IPS DF 6.9 (cell line): ENCODE data around the gene SPPL3.

Experiments used
- DNase-seq: peaks from one replicate; pipeline ENCODE4 v3.0.0-alpha.2; 2013; ENCODE audit warnings: low read depth, low spot score
- H3K27ac ChIP-seq: one replicate; pipeline ENCODE4 v1.5.1; 2013; ENCODE audit warnings: low read length, control low read depth
- H3K27me3 ChIP-seq: 2 replicates; pipeline ENCODE4 v1.6.1; 2013; ENCODE audit warnings: mild to moderate bottlenecking, low read length; ENCODE audit not compliant: control insufficient read depth, insufficient read depth
- H3K36me3 ChIP-seq: 2 replicates; pipeline ENCODE4 v1.6.1; 2013; ENCODE audit warnings: low read length; ENCODE audit not compliant: control insufficient read depth, insufficient read depth
- H3K4me1 ChIP-seq: 2 replicates; pipeline ENCODE4 v1.6.1; 2013; ENCODE audit warnings: low read length; ENCODE audit not compliant: control insufficient read depth, insufficient read depth
- H3K4me3 ChIP-seq: 2 replicates; pipeline ENCODE4 v1.5.1; 2013; ENCODE audit warnings: mild to moderate bottlenecking, low read length
- H3K9me3 ChIP-seq: 2 replicates; pipeline ENCODE4 v1.6.1; 2013; ENCODE audit warnings: low read length, inconsistent platforms; ENCODE audit not compliant: control insufficient read depth, insufficient read depth
- WGBS: extraction: QIAGEN DNeasy Blood & Tissue Kit; methylation state at CpG from one replicate; pipeline ENCODE4 v1.1.7; 2013; ENCODE audit warnings: mixed read lengths, missing lambda C conversion rate; ENCODE audit not compliant: insufficient read length, insufficient coverage; 5-methylcytosine and 5-hydroxymethylcytosine counted together

The SPPL3 gene

GRCh38 chr12:120921637-120922036 is 17.5 kb upstream of the SPPL3 start:
- DNase-seq, result no peak
- H3K4me3 ChIP-seq, result no peak overlapping the region
- no peak overlapping the region for H3K27ac ChIP-seq
- peaks cover 4% of the 10 kb centered on the region for H3K4me1 ChIP-seq
- H3K36me3 ChIP-seq, result no peaks in the 10 kb centered on the region
- no peaks in the 10 kb centered on the region for H3K27me3 ChIP-seq
- no peaks in the 10 kb centered on the region for H3K9me3 ChIP-seq

DNA sequence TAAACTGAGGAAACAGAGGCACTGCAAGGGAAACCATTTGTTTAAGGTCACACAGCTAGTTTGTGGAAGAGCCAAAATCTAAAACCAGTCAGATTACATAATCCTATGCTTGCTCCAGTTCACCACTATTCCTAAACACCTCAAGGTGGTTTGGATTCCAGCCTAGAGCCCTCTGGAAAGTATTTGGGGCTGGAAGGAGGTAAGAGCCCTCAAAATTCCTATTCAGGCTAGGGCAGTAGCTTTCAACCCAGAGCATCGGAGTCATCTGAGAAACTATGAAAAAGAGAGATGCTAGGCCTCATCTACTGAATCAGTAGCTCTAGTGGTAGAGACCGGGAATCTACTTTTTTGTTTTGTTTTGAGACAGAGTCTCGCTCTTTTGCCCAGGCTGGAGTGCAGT is 16.0 kb upstream of the SPPL3 start:
- H3K4me1 ChIP-seq, result no peaks in the 10 kb centered on the region; the same call in 1 of the 2 replicates
- WGBS, result no CpG with 5 or more reads among the region's 3 CpGs
- DNase-seq, result no peak
- no peak overlapping the region for H3K27ac ChIP-seq
- H3K27me3 ChIP-seq, result no peaks in the 10 kb centered on the region
- no peaks in the 10 kb centered on the region for H3K9me3 ChIP-seq
- H3K4me3 ChIP-seq, result no peak overlapping the region
- no peaks in the 10 kb centered on the region for H3K36me3 ChIP-seq

GRCh38 chr12:120917748-120918147 is 13.6 kb upstream of the SPPL3 start:
- Histone ChIP-seq H3K9me3 (no peaks in the 10 kb centered on the region), H3K4me3 (no peak overlapping the region), H3K27ac (no peak overlapping the region), H3K27me3 (no peaks in the 10 kb centered on the region), H3K4me1 (no peaks in the 10 kb centered on the region; the same call in 1 of the 2 replicates), H3K36me3 (no peaks in the 10 kb centered on the region)
- no CpG with 5 or more reads among the region's 2 CpGs for WGBS
- DNase-seq, result no peak

- H3K36me3 ChIP-seq, result no peaks in the 10 kb centered on the region
Observed at GRCh38 chr12:120916561-120916960, 12.4 kb upstream of the SPPL3 start.

GRCh38 chr12:120914794-120915193 is 10.6 kb upstream of the SPPL3 start:
- Histone ChIP-seq H3K4me1 (no peaks in the 10 kb centered on the region), H3K36me3 (no peaks in the 10 kb centered on the region), H3K4me3 (no peak overlapping the region), H3K9me3 (no peaks in the 10 kb centered on the region), H3K27ac (no peak overlapping the region), H3K27me3 (no peaks in the 10 kb centered on the region)
- DNase-seq, result no peak
- no CpG with 5 or more reads among the region's 7 CpGs for WGBS

More at GRCh38 chr12:120916561-120916960, 12.4 kb upstream of the SPPL3 start:
- Histone ChIP-seq H3K9me3 (no peaks in the 10 kb centered on the region), H3K27me3 (no peaks in the 10 kb centered on the region), H3K27ac (no peak overlapping the region), H3K4me1 (no peaks in the 10 kb centered on the region), H3K4me3 (no peak overlapping the region)
- DNase-seq, result no peak
- WGBS, result no CpG with 5 or more reads among the region's 14 CpGs

GRCh38 chr12:120909633-120910298 is 5.6 kb upstream of the SPPL3 start:
- Histone ChIP-seq H3K27ac (no peak overlapping the region), H3K4me1 (no peaks in the 10 kb centered on the region), H3K36me3 (no peaks in the 10 kb centered on the region), H3K4me3 (no peak overlapping the region), H3K27me3 (no peaks in the 10 kb centered on the region), H3K9me3 (no peaks in the 10 kb centered on the region)
- WGBS, result no CpG with 5 or more reads among the region's 5 CpGs
- DNase-seq, result no peak

DNA sequence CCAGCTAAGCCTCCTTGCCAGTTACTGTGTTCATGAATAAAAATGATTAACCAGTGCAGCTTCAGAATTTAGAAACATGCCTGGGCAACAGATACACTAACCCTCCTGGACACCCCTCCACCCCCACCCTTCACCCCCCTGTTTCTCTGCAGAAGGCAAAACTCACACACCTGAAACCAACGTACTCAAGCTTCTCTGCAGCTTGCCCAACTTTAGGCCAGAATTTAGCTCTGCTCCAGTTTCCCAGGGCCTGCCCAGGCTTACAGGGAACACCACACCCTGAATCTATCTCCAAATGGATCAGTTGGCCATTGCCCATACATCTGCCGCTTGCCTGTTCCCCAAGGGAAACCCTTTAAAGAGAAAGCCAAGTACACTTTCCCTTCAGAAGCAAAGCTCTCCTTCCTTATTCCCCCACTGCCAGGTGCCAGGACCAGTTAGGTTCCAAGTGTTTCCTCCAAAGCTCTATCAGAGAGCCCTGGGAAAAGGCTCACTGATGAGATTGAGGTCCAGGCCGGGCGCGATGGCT is 1.8 kb upstream of the SPPL3 start:
- Histone ChIP-seq H3K27ac (no peak overlapping the region), H3K9me3 (no peaks in the 10 kb centered on the region), H3K4me1 (peaks cover 1% of the 10 kb centered on the region; the same call in 1 of the 2 replicates), H3K36me3 (no peaks in the 10 kb centered on the region), H3K4me3 (no peak overlapping the region), H3K27me3 (no peaks in the 10 kb centered on the region)
- WGBS, result no CpG with 5 or more reads among the region's 5 CpGs
- DNase-seq, result no peak

DNA sequence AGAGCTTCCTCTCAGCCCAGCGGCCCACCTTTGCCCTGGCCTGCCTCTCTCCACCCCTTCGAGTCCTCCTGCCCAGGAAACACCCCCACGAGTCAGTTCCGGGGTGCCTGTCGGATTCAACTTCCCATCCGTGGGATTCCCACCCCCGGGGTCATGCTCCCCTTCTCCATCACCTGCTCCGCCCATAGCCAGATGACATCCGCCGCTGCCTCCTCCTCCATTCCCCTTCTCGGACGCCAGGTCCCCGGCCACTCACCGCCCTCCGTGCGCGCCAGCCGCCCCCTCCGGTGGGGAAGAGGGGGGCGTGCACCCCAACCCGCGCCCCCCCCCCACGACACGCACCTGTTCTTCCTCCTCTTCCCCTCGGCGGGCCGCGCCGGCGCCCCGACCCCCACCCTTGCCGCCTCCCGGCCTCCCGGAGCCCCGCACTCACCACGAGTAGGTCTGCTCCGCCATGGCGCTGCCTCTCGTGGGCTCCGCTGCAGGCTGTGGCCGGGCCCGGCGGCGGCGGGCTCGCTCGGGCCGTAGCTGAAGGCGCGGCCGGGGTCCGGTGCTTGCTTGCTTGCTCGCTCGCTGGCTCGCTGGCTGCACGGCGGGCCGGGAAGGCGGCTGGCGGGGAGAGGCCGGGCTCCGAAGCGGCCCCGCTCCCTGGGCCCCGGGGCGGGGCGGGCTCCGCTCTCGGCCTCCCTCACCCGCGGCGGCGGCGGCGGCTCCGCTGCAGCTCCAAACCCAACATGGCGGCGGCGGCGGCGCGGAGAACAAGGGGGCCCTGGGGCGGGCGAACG is 554 bp downstream of the SPPL3 start:
- H3K4me3 ChIP-seq, result peak overlapping the region; percentile 100
- H3K9me3 ChIP-seq, result no peaks in the 10 kb centered on the region
- H3K4me1 ChIP-seq, result peaks cover 1% of the 10 kb centered on the region; the same call in 1 of the 2 replicates
- no peak overlapping the region for H3K27ac ChIP-seq
- WGBS, result no CpG with 5 or more reads among the region's 85 CpGs
- no peak for DNase-seq
- no peaks in the 10 kb centered on the region; the same call in 1 of the 2 replicates for H3K36me3 ChIP-seq
- H3K27me3 ChIP-seq, result no peaks in the 10 kb centered on the region

DNA sequence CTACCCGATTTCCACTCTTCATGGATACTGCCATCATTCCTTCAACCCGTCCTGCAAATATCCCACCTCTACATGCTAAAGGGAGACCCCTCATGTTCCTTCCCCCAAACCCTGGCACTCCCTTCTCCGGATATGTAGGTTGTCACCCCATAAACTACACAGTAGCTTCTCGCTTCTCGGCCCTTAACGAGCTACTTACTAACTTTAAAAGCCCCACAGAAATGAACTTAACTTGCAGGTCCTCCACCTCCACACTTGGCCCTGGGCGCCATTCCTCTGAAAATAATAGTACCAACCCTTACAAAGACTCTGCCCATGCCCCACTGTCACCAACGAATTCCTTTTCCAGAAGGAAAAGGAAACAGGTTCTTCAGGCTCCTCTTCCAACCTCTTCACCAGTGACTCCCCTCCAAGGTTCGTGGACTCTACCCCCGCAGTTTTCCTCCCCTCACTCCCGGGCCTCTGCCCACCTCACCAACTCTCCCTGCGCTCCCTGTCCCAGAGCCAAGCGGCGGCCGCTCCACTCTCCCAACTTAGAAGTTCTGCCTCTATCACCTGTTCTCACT is 1.2 kb downstream of the SPPL3 start:
- Histone ChIP-seq H3K36me3 (no peaks in the 10 kb centered on the region; the same call in 1 of the 2 replicates), H3K27ac (no peak overlapping the region)
- no CpG with 5 or more reads among the region's 15 CpGs for WGBS

DNA sequence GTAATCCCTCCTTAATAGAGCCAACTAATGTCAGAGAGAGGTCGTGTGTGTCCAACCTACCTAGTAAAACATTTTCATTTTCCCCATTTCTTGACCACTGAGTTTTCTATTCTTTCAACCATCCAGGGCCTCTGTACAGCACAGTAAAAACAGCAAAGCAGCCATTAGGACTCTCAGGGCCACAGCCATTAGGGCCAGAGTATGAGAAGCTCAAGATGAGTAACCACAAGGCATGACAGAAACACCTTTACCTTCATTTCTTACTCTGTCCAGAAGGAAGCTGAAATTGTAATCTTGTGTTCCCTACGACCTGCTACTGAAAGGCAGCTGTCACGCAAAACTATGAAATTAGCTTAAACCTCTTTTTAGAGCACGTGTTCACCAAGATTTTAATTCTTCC is 2.3 kb downstream of the SPPL3 start:
- H3K4me1 ChIP-seq, result peaks cover 1% of the 10 kb centered on the region; the same call in 1 of the 2 replicates
- H3K4me3 ChIP-seq, result no peak overlapping the region

More for the DNA sequence above, 1.2 kb downstream of the SPPL3 start:
- peaks cover 1% of the 10 kb centered on the region; the same call in 1 of the 2 replicates for H3K4me1 ChIP-seq
- no peaks in the 10 kb centered on the region for H3K9me3 ChIP-seq
- peak overlapping the region; percentile 100; the same call in 1 of the 2 replicates for H3K4me3 ChIP-seq
- no peak for DNase-seq
- no peaks in the 10 kb centered on the region for H3K27me3 ChIP-seq

More for the DNA sequence above, 2.3 kb downstream of the SPPL3 start:
- H3K27me3 ChIP-seq, result no peaks in the 10 kb centered on the region
- H3K36me3 ChIP-seq, result no peaks in the 10 kb centered on the region; the same call in 1 of the 2 replicates
- H3K27ac ChIP-seq, result no peak overlapping the region
- no peaks in the 10 kb centered on the region for H3K9me3 ChIP-seq
- WGBS, result no CpG with 5 or more reads among the region's 4 CpGs
- no peak for DNase-seq
